Stomach (tissue), 4 donors: ENCODE data around the gene LRRC8C.

Source experiments
- CTCF ChIP-seq, 7 experiments: fragments of 450-650 bp in 4 of 7; fragments of 200-600 bp in 3 of 7; sonication (generic) in 3 of 7; IDR thresholded peaks; one replicate each; pipeline ENCODE4 v1.5.1; 2016 to 2019; ENCODE audit warnings: antibody characterized with exemption in 7 of 7, control low read depth in 2 of 7, mild to moderate bottlenecking in 1 of 7
- EP300 ChIP-seq: sonication (generic); formaldehyde crosslinking; IDR thresholded peaks from one replicate; pipeline ENCODE4 v1.6.1; 2017; ENCODE audit warnings: antibody characterized with exemption
- POLR2AphosphoS5 ChIP-seq, 3 donors: sonication (generic); formaldehyde crosslinking; IDR thresholded peaks; one replicate each; pipeline ENCODE4 v1.6.1; 2016; ENCODE audit warnings: antibody characterized with exemption in 3 of 3

- TF ChIP-seq EP300 (no peak), CTCF (IDR thresholded peaks at IDR 0.05) (no peak), POLR2AphosphoS5 (IDR thresholded peaks at IDR 0.05) (no peak)
Measured at GRCh38 chr1:89657886-89658285, 25.0 kb downstream of the LRRC8C start.
